ENCODE results near the gene FMNL3.

DNA sequence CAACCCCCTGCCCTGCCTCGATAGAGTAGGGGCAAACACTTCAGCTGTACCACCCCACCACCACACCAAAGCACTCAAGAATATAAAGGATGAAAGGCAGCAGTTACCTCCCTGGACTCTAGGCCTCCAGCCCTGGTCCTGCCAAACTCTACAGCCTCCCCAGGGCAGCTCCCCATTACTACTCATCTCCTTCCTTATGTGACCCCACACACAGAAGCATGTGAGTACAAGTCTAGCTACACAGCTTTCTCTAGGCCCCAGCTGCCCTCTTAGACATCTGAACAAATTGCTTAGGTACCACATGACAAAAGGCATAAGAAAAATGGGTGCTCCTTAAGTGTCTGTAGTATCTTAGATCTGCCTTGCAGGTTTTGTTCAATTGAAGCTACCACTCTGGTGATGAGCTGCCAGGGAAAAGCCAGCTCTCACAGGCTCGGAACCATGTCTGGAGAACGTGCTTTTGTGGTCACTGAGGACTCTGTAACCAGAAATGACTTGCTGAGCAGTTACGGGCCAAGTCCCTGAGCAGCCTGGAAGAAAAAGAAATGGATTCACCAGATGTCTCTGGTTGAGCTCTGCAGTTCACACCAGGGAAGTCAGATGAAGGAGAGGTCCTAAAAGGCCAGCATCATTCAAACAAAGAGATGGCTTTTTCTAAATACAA, 32.8 kb downstream of the FMNL3 start:
- TF ChIP-seq, protein P1, sequence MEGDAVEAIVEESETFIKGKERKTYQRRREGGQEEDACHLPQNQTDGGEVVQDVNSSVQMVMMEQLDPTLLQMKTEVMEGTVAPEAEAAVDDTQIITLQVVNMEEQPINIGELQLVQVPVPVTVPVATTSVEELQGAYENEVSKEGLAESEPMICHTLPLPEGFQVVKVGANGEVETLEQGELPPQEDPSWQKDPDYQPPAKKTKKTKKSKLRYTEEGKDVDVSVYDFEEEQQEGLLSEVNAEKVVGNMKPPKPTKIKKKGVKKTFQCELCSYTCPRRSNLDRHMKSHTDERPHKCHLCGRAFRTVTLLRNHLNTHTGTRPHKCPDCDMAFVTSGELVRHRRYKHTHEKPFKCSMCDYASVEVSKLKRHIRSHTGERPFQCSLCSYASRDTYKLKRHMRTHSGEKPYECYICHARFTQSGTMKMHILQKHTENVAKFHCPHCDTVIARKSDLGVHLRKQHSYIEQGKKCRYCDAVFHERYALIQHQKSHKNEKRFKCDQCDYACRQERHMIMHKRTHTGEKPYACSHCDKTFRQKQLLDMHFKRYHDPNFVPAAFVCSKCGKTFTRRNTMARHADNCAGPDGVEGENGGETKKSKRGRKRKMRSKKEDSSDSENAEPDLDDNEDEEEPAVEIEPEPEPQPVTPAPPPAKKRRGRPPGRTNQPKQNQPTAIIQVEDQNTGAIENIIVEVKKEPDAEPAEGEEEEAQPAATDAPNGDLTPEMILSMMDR (IDR thresholded peaks at IDR 0.05), result no peak
- TF ChIP-seq POLR2A (IDR thresholded peaks at IDR 0.05; ENCODE audit: low read depth) (no peak), POLR2AphosphoS5 (IDR thresholded peaks at IDR 0.05) (no peak)

Data from esophagus muscularis mucosa (tissue), 3 donors.